ENCODE data around the gene SLC22A7.

DNA sequence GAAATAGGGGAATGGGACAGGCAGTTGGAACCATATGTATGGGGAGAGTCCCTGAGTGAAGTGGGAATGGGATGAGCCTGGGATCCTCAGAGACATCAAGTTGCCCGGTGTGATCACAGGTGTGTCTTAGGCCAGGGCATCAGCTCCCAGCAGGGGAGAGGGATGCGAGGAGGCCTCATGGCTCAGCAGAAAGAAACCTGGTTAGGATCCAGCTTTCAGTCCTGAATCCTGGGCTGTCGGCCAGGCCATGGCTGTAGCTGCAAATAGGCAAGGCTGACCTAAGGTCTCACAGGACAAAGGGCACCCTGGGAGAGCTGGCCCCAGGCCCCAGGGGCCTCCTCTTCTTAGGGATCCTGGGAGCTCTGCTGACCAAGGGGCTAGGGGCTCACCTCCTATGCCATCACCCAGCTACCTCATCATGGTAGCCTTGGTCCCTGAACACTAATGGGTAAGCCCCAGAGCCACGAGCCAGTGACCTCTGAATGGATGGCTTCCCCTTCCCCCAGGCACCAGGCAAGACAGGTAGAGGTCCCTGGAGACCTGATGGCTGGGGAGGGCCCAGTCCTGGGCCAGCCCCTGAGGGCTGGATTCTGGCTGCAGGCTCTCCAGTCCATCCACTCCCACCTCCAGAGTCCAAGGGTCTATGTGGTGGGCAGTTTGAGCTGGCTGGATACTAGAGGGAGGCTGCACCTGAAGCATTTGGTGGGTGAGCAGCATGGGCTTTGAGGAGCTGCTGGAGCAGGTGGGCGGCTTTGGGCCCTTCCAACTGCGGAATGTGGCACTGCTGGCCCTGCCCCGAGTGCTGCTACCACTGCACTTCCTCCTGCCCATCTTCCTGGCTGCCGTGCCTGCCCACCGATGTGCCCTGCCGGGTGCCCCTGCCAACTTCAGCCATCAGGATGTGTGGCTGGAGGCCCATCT, at the start of gene SLC22A7:
- TF ChIP-seq ZSCAN23 (tag by site-specific recombination; IDR thresholded peaks at IDR 0.05) (no peak), RBAK (tag by site-specific recombination; IDR thresholded peaks at IDR 0.05) (no peak), TCF7L2 (IDR thresholded peaks at IDR 0.05; ENCODE audit: borderline replicate concordance, low read depth, low read length) (no peak), MEIS1 (CRISPR knock-in tag; IDR thresholded peaks at IDR 0.05; ENCODE audit: borderline replicate concordance) (no peak), ZFP37 (tag by site-specific recombination; IDR thresholded peaks at IDR 0.05) (no peak), ZNF830 (tag by site-specific recombination; IDR thresholded peaks at IDR 0.05; ENCODE audit: low read depth) (no peak)
- TF ChIP-seq, protein P1, sequence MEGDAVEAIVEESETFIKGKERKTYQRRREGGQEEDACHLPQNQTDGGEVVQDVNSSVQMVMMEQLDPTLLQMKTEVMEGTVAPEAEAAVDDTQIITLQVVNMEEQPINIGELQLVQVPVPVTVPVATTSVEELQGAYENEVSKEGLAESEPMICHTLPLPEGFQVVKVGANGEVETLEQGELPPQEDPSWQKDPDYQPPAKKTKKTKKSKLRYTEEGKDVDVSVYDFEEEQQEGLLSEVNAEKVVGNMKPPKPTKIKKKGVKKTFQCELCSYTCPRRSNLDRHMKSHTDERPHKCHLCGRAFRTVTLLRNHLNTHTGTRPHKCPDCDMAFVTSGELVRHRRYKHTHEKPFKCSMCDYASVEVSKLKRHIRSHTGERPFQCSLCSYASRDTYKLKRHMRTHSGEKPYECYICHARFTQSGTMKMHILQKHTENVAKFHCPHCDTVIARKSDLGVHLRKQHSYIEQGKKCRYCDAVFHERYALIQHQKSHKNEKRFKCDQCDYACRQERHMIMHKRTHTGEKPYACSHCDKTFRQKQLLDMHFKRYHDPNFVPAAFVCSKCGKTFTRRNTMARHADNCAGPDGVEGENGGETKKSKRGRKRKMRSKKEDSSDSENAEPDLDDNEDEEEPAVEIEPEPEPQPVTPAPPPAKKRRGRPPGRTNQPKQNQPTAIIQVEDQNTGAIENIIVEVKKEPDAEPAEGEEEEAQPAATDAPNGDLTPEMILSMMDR (tag by site-specific recombination; IDR thresholded peaks at IDR 0.05) = no peak
- TF ChIP-seq, protein P2, sequence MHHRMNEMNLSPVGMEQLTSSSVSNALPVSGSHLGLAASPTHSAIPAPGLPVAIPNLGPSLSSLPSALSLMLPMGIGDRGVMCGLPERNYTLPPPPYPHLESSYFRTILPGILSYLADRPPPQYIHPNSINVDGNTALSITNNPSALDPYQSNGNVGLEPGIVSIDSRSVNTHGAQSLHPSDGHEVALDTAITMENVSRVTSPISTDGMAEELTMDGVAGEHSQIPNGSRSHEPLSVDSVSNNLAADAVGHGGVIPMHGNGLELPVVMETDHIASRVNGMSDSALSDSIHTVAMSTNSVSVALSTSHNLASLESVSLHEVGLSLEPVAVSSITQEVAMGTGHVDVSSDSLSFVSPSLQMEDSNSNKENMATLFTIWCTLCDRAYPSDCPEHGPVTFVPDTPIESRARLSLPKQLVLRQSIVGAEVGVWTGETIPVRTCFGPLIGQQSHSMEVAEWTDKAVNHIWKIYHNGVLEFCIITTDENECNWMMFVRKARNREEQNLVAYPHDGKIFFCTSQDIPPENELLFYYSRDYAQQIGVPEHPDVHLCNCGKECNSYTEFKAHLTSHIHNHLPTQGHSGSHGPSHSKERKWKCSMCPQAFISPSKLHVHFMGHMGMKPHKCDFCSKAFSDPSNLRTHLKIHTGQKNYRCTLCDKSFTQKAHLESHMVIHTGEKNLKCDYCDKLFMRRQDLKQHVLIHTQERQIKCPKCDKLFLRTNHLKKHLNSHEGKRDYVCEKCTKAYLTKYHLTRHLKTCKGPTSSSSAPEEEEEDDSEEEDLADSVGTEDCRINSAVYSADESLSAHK (tag by site-specific recombination; IDR thresholded peaks at IDR 0.05) = no peak
- TF ChIP-seq, protein P3, sequence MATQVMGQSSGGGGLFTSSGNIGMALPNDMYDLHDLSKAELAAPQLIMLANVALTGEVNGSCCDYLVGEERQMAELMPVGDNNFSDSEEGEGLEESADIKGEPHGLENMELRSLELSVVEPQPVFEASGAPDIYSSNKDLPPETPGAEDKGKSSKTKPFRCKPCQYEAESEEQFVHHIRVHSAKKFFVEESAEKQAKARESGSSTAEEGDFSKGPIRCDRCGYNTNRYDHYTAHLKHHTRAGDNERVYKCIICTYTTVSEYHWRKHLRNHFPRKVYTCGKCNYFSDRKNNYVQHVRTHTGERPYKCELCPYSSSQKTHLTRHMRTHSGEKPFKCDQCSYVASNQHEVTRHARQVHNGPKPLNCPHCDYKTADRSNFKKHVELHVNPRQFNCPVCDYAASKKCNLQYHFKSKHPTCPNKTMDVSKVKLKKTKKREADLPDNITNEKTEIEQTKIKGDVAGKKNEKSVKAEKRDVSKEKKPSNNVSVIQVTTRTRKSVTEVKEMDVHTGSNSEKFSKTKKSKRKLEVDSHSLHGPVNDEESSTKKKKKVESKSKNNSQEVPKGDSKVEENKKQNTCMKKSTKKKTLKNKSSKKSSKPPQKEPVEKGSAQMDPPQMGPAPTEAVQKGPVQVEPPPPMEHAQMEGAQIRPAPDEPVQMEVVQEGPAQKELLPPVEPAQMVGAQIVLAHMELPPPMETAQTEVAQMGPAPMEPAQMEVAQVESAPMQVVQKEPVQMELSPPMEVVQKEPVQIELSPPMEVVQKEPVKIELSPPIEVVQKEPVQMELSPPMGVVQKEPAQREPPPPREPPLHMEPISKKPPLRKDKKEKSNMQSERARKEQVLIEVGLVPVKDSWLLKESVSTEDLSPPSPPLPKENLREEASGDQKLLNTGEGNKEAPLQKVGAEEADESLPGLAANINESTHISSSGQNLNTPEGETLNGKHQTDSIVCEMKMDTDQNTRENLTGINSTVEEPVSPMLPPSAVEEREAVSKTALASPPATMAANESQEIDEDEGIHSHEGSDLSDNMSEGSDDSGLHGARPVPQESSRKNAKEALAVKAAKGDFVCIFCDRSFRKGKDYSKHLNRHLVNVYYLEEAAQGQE (tag by site-specific recombination; IDR thresholded peaks at IDR 0.05) = no peak
- TF ChIP-seq, protein P4, sequence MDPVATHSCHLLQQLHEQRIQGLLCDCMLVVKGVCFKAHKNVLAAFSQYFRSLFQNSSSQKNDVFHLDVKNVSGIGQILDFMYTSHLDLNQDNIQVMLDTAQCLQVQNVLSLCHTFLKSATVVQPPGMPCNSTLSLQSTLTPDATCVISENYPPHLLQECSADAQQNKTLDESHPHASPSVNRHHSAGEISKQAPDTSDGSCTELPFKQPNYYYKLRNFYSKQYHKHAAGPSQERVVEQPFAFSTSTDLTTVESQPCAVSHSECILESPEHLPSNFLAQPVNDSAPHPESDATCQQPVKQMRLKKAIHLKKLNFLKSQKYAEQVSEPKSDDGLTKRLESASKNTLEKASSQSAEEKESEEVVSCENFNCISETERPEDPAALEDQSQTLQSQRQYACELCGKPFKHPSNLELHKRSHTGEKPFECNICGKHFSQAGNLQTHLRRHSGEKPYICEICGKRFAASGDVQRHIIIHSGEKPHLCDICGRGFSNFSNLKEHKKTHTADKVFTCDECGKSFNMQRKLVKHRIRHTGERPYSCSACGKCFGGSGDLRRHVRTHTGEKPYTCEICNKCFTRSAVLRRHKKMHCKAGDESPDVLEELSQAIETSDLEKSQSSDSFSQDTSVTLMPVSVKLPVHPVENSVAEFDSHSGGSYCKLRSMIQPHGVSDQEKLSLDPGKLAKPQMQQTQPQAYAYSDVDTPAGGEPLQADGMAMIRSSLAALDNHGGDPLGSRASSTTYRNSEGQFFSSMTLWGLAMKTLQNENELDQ (tag by site-specific recombination; IDR thresholded peaks at IDR 0.05; ENCODE audit: low read depth) = no peak

All from HEK293 (cell line).